HFF-Myc (cell line): ENCODE measurements around the gene PLA2G4E.

Experiments
- DNase-seq: peaks from one replicate; pipeline ENCODE4 v3.0.0-alpha.2; 2011; ENCODE audit warnings: low read depth; ENCODE audit errors: extremely low read depth
- H3K4me3 ChIP-seq: replicated peaks from 2 replicates; pipeline ENCODE4 v1.5.1; 2011; ENCODE audit warnings: low read depth, mild to moderate bottlenecking, control low read depth, low read length
- TF ChIP-seq, protein P1 (sequence below): IDR thresholded peaks from 2 replicates; pipeline ENCODE4 v1.5.1; 2012; ENCODE audit warnings: mild to moderate bottlenecking, low read depth, low read length, control low read depth; ENCODE audit errors: missing control alignments

Gene PLA2G4E

GRCh38 chr15:42012241-42012640 is 8.6 kb downstream of the PLA2G4E start:
- H3K4me3 ChIP-seq = no peak overlapping the region
- TF ChIP-seq, protein P1, sequence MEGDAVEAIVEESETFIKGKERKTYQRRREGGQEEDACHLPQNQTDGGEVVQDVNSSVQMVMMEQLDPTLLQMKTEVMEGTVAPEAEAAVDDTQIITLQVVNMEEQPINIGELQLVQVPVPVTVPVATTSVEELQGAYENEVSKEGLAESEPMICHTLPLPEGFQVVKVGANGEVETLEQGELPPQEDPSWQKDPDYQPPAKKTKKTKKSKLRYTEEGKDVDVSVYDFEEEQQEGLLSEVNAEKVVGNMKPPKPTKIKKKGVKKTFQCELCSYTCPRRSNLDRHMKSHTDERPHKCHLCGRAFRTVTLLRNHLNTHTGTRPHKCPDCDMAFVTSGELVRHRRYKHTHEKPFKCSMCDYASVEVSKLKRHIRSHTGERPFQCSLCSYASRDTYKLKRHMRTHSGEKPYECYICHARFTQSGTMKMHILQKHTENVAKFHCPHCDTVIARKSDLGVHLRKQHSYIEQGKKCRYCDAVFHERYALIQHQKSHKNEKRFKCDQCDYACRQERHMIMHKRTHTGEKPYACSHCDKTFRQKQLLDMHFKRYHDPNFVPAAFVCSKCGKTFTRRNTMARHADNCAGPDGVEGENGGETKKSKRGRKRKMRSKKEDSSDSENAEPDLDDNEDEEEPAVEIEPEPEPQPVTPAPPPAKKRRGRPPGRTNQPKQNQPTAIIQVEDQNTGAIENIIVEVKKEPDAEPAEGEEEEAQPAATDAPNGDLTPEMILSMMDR = no peak
- no peak for DNase-seq

GRCh38 chr15:42011074-42011473 is 9.8 kb downstream of the PLA2G4E start:
- TF ChIP-seq, protein P1 = no peak
- no peak for DNase-seq
- no peak overlapping the region for H3K4me3 ChIP-seq

- TF ChIP-seq, protein P1 = no peak
- no peak overlapping the region for H3K4me3 ChIP-seq
- DNase-seq = no peak
Observed at GRCh38 chr15:42010434-42010833, 10.4 kb downstream of the PLA2G4E start.

DNA sequence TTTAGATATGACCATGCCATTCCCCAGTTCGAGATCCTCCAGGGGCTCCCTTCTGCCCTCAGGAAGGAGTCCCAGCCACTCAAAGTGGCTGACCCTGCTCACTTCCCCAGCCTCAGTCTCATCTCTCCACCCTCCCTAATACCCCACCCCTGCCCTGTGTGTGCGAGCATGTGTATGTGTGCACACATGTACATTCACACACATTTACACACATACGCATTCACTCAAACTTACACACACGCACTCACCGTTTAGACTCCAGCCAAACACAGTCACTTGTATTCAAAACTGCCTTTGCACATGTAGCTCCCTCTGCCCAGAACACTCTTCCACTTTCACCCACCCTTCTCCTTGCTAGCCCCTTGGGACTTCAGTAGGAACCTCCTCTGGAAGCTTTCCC is 11.4 kb downstream of the PLA2G4E start:
- TF ChIP-seq, protein P1 = no peak
- no peak overlapping the region for H3K4me3 ChIP-seq
- DNase-seq = no peak

DNA sequence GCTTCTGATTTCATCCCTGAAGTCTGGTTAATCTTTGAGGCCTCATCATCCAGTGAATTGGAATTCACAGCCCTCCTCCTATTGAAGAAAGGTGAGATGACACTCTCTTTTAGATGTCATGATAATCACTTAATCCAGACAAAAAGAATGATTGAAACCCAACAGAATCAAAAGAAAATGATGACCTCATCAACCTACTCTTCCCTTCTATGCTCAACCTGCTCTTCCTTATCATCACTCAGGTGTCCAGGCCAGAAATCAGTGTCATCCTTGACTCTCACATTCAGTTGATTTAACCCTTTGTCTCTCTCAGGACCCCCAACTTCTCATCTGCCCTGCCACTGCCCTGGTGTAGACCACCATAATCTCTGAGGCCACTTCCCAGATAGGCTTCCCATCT is 11.8 kb downstream of the PLA2G4E start:
- H3K4me3 ChIP-seq = no peak overlapping the region
- TF ChIP-seq, protein P1 = no peak
- no peak for DNase-seq

- TF ChIP-seq, protein P1 = no peak
- no peak for DNase-seq
- H3K4me3 ChIP-seq = no peak overlapping the region
Observed at GRCh38 chr15:42007386-42007785, 13.5 kb downstream of the PLA2G4E start.

DNA sequence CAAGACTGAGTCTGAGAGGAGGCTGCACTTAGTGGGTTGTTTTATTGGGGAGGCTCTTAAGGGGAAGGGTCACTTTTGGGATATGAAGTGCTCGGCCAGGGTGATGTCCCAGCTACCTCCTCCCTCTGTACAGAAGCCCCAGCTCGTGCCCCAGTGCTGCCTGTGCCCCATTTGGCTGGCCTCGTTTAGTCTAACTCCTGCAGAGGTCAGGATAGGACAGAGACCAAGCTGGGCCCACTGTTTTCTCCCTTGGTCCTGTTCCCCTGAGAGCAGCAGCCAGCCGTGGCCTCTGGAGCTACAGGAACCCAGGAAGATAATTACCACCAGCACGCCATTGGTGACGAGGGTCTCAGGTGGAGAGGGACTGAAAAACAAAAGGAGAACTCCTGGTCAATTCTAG is 18.5 kb downstream of the PLA2G4E start:
- no peak overlapping the region for H3K4me3 ChIP-seq
- DNase-seq = no peak
- TF ChIP-seq, protein P1 = no peak
